ENCODE measurements around the gene CANX.
"Not testable (repeated sequence)": the region's sequence is repeated elsewhere in the genome, so short reads cannot be mapped to it uniquely, and the experiment has no call there.

DNA sequence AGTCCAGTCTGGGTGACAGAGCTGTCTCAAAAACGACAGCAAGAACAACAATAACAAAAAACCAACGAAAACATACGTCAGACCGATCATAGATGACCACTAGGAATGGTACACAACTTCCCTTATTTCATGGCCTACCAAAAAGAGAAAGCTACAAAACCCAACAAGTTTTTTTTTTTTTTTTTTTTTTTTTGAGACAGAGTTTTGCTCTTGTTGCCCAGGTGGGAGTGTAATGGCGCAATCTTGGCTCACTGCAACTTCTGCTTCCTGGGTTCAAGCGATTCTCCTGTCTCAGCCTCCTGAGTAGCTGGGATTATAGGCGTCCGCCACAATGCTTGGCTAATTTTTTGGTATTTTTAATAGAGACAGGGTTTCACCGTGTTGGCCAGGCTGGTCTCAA is 9.6 kb upstream of the CANX start:
- TF ChIP-seq ZNF790 (CRISPR knock-in tag; IDR thresholded peaks at IDR 0.05; ENCODE audit: borderline replicate concordance); ZNF766 (CRISPR knock-in tag; IDR thresholded peaks at IDR 0.05; ENCODE audit: borderline replicate concordance); ERF (CRISPR knock-in tag; IDR thresholded peaks at IDR 0.05); MBNL3 (CRISPR knock-in tag; conservative IDR thresholded peaks at IDR 0.05): not testable (repeated sequence)

Data from HepG2 (cell line).